ENCODE results near the gene VPS13D.

VPS13D gene

DNA sequence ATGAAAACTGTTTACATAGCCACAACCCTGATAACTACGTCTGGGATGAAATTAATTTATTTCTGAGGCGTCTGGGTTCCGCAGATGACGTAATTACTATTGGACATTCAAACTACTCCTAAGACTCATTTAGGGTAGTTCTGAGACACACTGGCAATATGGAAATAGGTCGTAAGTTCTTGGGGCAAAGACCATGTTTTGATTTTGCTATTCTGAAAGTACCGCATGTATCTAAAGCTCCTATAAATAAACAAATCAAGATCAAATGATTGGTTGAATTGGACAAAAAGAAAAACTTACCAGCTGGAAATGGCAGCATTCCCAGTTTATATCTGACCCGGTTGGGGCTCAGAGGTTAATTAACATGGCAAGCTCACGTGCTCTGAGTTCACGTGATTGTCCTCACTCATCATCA lies 313.9 kb downstream of the VPS13D start:
- TF ChIP-seq, protein P1, sequence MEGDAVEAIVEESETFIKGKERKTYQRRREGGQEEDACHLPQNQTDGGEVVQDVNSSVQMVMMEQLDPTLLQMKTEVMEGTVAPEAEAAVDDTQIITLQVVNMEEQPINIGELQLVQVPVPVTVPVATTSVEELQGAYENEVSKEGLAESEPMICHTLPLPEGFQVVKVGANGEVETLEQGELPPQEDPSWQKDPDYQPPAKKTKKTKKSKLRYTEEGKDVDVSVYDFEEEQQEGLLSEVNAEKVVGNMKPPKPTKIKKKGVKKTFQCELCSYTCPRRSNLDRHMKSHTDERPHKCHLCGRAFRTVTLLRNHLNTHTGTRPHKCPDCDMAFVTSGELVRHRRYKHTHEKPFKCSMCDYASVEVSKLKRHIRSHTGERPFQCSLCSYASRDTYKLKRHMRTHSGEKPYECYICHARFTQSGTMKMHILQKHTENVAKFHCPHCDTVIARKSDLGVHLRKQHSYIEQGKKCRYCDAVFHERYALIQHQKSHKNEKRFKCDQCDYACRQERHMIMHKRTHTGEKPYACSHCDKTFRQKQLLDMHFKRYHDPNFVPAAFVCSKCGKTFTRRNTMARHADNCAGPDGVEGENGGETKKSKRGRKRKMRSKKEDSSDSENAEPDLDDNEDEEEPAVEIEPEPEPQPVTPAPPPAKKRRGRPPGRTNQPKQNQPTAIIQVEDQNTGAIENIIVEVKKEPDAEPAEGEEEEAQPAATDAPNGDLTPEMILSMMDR (IDR thresholded peaks at IDR 0.05; ENCODE audit: low read depth, low read length) = no peak
- H3K4me3 ChIP-seq (ENCODE audit: low read depth, low read length) = no peak overlapping the region
- DNase-seq (ENCODE audit: low read depth, low spot score) = no peak
- in situ Hi-C loops (cut with HindIII; ENCODE audit: low sequenced_read_pairs) = no loop called here

DNA sequence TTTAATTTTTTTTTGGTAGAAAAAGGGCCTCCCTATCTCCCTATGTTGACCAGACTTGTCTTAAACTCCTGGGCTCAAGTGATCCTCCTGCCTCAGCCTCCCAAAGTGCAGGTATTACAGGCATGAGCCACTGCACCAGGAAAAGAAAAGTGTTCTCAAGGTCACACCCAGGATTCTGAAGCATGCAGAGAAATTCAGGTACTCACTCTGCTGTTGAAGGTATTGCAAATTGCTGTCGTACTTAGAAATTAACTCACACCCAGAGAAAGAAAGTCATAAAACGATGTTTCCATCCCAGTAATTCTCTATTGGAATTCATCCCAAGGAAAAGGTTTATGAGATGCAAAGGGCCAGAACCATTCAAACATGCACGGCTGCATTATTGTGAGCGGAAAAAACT lies 314.5 kb downstream of the VPS13D start:
- TF ChIP-seq, protein P1 (IDR thresholded peaks at IDR 0.05; ENCODE audit: low read depth, low read length) = no peak
- no peak overlapping the region for H3K4me3 ChIP-seq (ENCODE audit: low read depth, low read length)
- in situ Hi-C loops (cut with HindIII; ENCODE audit: low sequenced_read_pairs) = no loop called here
- no peak for DNase-seq (ENCODE audit: low read depth, low spot score)

DNA sequence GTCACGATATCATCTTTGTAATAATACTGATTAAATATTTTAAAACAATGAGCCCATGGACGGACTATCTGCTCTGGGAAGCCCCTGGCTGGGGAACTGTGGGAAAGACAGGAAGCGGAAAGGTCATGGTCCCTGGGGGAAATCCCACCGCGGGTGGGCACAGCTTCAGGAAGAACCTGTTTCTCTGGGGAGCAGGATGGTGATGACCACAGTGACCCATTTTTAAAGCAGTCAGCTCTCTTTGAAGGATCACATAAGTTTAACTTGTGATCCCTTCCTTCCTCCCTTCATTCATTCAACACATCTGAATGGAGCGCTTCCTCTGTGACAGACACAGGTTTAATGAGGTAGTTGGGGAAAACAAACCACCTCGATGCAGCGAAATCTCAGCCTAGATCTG lies 315.2 kb downstream of the VPS13D start:
- no peak overlapping the region for H3K4me3 ChIP-seq (ENCODE audit: low read depth, low read length)
- no peak for DNase-seq (ENCODE audit: low read depth, low spot score)
- in situ Hi-C loops (cut with HindIII; ENCODE audit: low sequenced_read_pairs) = no loop called here
- TF ChIP-seq, protein P1 (IDR thresholded peaks at IDR 0.05; ENCODE audit: low read depth, low read length) = no peak

DNA sequence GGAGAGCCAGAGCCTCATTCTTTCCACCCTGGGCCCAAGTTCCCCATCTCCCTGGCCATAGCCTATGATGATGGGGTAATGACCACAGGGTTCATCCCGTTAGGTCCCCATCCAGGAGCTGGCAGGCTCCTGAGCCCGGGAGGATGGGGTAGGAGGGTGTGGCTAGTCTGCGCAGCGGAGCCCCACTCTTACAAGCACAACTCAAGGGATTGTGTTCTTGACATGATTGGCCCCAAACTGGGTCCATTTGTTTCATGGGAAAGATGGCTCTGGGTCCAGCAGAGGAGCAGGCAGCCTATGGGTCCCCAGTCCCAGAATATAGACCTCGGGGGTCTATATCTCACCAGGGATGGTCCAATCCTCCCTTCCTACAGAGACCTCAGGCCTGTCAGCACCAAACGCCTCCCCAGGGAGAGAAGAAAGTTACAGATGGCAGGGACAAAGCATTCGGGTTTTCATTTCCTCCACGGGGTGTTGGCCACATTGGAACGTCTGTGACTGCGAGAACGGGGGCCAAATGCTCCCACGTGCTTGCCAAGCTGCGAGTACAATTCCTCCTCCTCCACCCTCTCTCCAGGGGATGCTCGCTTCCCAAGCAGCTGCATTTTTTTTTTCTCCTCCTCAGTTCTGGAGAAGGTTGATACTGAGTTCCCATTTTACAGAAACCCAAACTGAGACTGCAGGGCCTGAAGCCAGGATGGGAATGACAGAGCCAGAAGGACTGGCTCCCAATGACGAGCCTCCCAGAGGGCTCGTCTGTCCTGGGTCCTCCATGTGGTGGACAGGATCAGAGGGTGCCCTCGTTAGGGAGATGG lies 317.1 kb downstream of the VPS13D start:
- TF ChIP-seq, protein P1 (IDR thresholded peaks at IDR 0.05; ENCODE audit: low read depth, low read length) = no peak

DNA sequence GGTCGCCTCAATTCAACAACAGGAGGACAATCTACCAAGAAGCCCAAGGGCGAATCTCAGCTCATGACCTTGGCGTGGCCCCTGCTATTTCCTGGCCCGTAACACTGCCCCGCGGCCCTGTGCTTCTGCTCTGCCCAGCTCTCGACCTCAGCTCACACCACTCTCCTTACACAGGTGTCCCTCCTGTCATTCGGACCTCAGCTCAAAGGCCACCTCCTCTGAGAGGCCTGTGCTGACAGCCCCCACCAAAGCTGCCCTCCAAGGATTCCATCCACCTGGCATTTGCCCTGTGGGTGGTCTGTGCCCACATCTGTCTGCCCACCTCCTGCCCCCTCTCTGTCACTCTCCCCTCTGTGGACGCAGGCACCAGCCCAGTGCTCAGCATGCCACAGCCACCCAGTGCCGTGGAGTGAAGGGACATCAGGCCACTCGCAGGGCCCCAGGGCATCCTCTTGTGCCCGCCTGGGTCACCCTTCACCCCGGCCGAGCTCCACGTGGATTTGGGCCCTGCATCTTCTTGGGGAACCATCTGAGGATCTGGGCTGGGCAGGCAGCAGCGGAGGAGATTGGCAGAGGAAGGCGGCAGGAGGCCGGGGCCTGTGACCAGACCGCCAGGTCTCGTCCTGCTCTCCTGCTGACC lies 317.9 kb downstream of the VPS13D start:
- in situ Hi-C loops (cut with HindIII; ENCODE audit: low sequenced_read_pairs) = no loop called here
- TF ChIP-seq, protein P1 (IDR thresholded peaks at IDR 0.05; ENCODE audit: low read depth, low read length) = no peak
- H3K4me3 ChIP-seq (ENCODE audit: low read depth, low read length) = no peak overlapping the region
- DNase-seq (ENCODE audit: low read depth, low spot score) = no peak

More for the DNA sequence above, 317.1 kb downstream of the VPS13D start:
- DNase-seq (ENCODE audit: low read depth, low spot score) = no peak
- in situ Hi-C loops (cut with HindIII; ENCODE audit: low sequenced_read_pairs) = no loop called here
- H3K4me3 ChIP-seq (ENCODE audit: low read depth, low read length) = no peak overlapping the region

DNA sequence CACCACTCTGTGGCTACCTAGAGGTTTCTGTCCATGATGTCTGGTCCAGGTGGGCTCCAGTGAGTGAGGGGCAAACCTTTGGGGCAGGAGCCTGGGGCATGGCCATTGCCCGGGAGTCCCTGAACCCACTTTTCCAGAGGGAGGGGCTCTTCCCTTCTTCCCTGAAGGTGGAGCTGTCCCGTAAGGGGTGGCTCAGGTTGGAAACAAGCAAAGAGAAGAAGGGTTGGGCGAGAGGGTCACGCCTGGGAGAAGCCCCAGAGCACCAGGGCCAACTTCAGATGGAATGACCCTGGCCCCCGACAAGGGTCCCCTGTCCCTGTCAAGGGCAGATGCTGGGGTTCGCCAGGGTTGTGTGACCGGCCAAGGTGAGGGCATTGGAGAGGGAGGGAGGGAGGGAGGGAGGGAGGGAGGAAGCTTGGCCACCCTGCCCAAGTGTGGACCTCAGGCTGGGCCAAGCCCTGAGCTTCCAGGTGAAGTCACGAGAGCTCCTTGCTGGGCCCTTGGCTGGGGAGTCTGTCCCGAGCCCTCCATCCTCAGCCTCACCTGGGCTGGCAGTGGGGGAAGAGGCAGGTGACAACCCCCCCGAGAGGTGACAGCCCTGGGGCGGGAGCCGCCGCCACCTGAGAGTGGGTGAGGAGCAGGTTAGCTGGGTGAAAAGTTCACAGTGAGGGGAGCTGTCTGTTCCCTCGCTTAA lies 318.6 kb downstream of the VPS13D start:
- no peak for DNase-seq (ENCODE audit: low read depth, low spot score)
- TF ChIP-seq, protein P1 (IDR thresholded peaks at IDR 0.05; ENCODE audit: low read depth, low read length) = no peak
- in situ Hi-C loops (cut with HindIII; ENCODE audit: low sequenced_read_pairs) = no loop called here
- no peak overlapping the region for H3K4me3 ChIP-seq (ENCODE audit: low read depth, low read length)
